SK-N-SH (cell line): ENCODE data around the gene CLPTM1L. TPM values are rescaled to one million over a fixed set of nuclear protein-coding genes. Genes with fewer than 3 reads are reported as not detected.

Experiments used
- CTCF ChIA-PET: fragments of 300-600, 350-600 bp; formaldehyde crosslinking; extraction: SDS; loops from one replicate; lab custom pipeline; 2021; lab: Yijun Ruan, JAX
- POLR2A ChIA-PET: fragments of 350-600 bp; sonication (Branson Sonifier 250); formaldehyde crosslinking; extraction: SDS; loops from one replicate; lab custom pipeline; 2020; ENCODE audit warnings: antibody characterized with exemption, inconsistent platforms; lab: Yijun Ruan, JAX
- DNase-seq: peaks from one replicate; pipeline ENCODE4 v3.0.0; 2012
- H2AFZ ChIP-seq: fragments of 200-600 bp; sonication (generic); 2 replicates; pipeline ENCODE4 v1.8.1; 2016; ENCODE audit warnings: antibody characterized with exemption, mild to moderate bottlenecking, low read depth
- H3F3A ChIP-seq: fragments of 200-600 bp; sonication (generic); replicated peaks from 2 replicates; pipeline ENCODE3; 2016; ENCODE audit warnings: antibody characterized with exemption, mild to moderate bottlenecking; ENCODE audit not compliant: insufficient read depth
- H3K27ac ChIP-seq, 2 experiments: fragments of 200-500 bp in 1 of 2; fragments of 200-600 bp in 1 of 2; sonication (Bioruptor generic) in 1 of 2; sonication (generic), shearing (Covaris generic) in 1 of 2; 2 replicates each; pipeline versions ENCODE4 v1.5.1 to v1.6.1; 2014 to 2016; ENCODE audit warnings: low read depth in 2 of 2, inconsistent platforms in 1 of 2, low read length in 1 of 2, mild to moderate bottlenecking in 1 of 2, mixed read lengths in 1 of 2
- H3K27me3 ChIP-seq: fragments of 200-600 bp; sonication (generic), shearing (Covaris generic); 2 replicates; pipeline ENCODE4 v1.6.1; 2016; ENCODE audit warnings: mixed run types; ENCODE audit not compliant: insufficient read depth
- H3K36me3 ChIP-seq, 2 experiments: fragments of 200-500 bp in 1 of 2; fragments of 200-600 bp in 1 of 2; sonication (Bioruptor generic) in 1 of 2; sonication (generic) in 1 of 2; replicated peaks in 1 of 2; 2 replicates each; pipeline versions ENCODE3 to v1.5.1; 2014 to 2016; ENCODE audit warnings: low read length in 1 of 2, mild to moderate bottlenecking in 1 of 2; ENCODE audit not compliant: insufficient read depth in 2 of 2, control insufficient read depth in 1 of 2
- H3K4me1 ChIP-seq, 2 experiments: fragments of 200-500 bp in 1 of 2; fragments of 200-600 bp in 1 of 2; sonication (Bioruptor generic) in 1 of 2; sonication (generic), shearing (Covaris generic) in 1 of 2; 2 replicates each; pipeline versions ENCODE4 v1.5.1 to v1.6.1; 2014 to 2016; ENCODE audit warnings: low read depth in 1 of 2, low read length in 1 of 2, mixed run types in 1 of 2; ENCODE audit not compliant: insufficient read depth in 2 of 2, control insufficient read depth in 1 of 2
- H3K4me2 ChIP-seq: fragments of 200-600 bp; sonication (generic), shearing (Covaris generic); 2 replicates; pipeline ENCODE4 v1.6.1; 2017; ENCODE audit warnings: mixed run types
- H3K4me3 ChIP-seq, 2 experiments: fragments of 200-500 bp in 1 of 2; fragments of 200-600 bp in 1 of 2; sonication (Bioruptor generic) in 1 of 2; sonication (generic), shearing (Covaris generic) in 1 of 2; 2 replicates each; pipeline versions ENCODE4 v1.5.1 to v1.8.1; 2014 to 2016; ENCODE audit warnings: low read depth in 2 of 2, inconsistent platforms in 1 of 2, low read length in 1 of 2, mild to moderate bottlenecking in 1 of 2, mixed read lengths in 1 of 2, moderate library complexity in 1 of 2
- H3K79me2 ChIP-seq: fragments of 200-600 bp; sonication (generic); 2 replicates; pipeline ENCODE4 v1.8.1; 2017; ENCODE audit warnings: mild to moderate bottlenecking; ENCODE audit not compliant: insufficient read depth
- H3K9ac ChIP-seq: fragments of 200-600 bp; sonication (generic); 2 replicates; pipeline ENCODE4 v1.6.1; 2017; ENCODE audit warnings: mixed run types
- H3K9me2 ChIP-seq: fragments of 200-600 bp; sonication (generic); 2 replicates; pipeline ENCODE4 v1.6.1; 2017; ENCODE audit warnings: mixed run types
- H3K9me3 ChIP-seq: fragments of 200-600 bp; sonication (generic); 2 replicates; pipeline ENCODE4 v1.6.1; 2017; ENCODE audit warnings: mixed run types, mild to moderate bottlenecking, moderate library complexity
- H4K20me1 ChIP-seq: fragments of 200-600 bp; sonication (generic); 2 replicates; pipeline ENCODE4 v1.6.1; 2017; ENCODE audit warnings: mild to moderate bottlenecking, mixed run types; ENCODE audit not compliant: insufficient read depth
- CHD2 ChIP-seq: fragments of 150-350 bp; IDR thresholded peaks from 2 replicates; pipeline ENCODE4 v1.6.1; 2018; ENCODE audit warnings: low read length; ENCODE audit not compliant: partially characterized antibody
- EP300 ChIP-seq, 2 experiments: IDR thresholded peaks; 2 replicates each; pipeline versions ENCODE4 v1.4.0 to v1.6.1; 2012; ENCODE audit warnings: borderline replicate concordance in 1 of 2, low read depth in 1 of 2, low read length in 1 of 2
- FOXJ3 ChIP-seq: sonication (generic); formaldehyde crosslinking; IDR thresholded peaks from 2 replicates; pipeline ENCODE4 v1.5.1; 2020; ENCODE audit warnings: mild to moderate bottlenecking, missing genetic modification reagents
- GABPA ChIP-seq: IDR thresholded peaks from 2 replicates; pipeline ENCODE4 v1.4.0; 2012; ENCODE audit warnings: low read depth, mild to moderate bottlenecking
- JUND ChIP-seq: IDR thresholded peaks from 2 replicates; pipeline ENCODE4 v1.4.0; 2012
- MEF2A ChIP-seq: IDR thresholded peaks from 2 replicates; pipeline ENCODE4 v1.4.0; 2012; ENCODE audit warnings: low read depth, borderline replicate concordance
- POLR2AphosphoS5 ChIP-seq: IDR thresholded peaks from 2 replicates; pipeline ENCODE4 v1.6.1; 2012; ENCODE audit warnings: low read depth, low read length
- RXRA ChIP-seq: IDR thresholded peaks from 2 replicates; pipeline ENCODE4 v1.4.0; 2012; ENCODE audit warnings: low read depth, mild to moderate bottlenecking, borderline replicate concordance
- SMC3 ChIP-seq: IDR thresholded peaks from 2 replicates; pipeline ENCODE4 v1.6.1; 2012; ENCODE audit warnings: low read depth, low read length, improper control_type of control experiment
- TCF12 ChIP-seq: IDR thresholded peaks from 2 replicates; pipeline ENCODE4 v1.4.0; 2012
- WGBS: methylation state at CpG from one replicate; pipeline ENCODE4 v1.1.6; 2017; ENCODE audit warnings: low lambda C conversion rate; 5-methylcytosine and 5-hydroxymethylcytosine counted together
- polyA plus RNA-seq, 3 experiments: library from polyadenylated mRNA; depleted of rRNA; stranded (reverse); fragments of >200 nt; gene quantifications; 2 replicates each; pipeline ENCODE4 v1.2.3, GENCODE V29; 2012
- TF ChIP-seq, protein P1 (sequence below): IDR thresholded peaks from 2 replicates; pipeline ENCODE4 v1.4.0; 2012; ENCODE audit warnings: low read depth, borderline replicate concordance
- TF ChIP-seq, protein P2 (sequence below): fragments of 150-350 bp; IDR thresholded peaks from 2 replicates; pipeline ENCODE4 v1.6.1; 2017; ENCODE audit warnings: antibody characterized with exemption, low read length, low read depth, borderline replicate concordance
- TF ChIP-seq, protein P3 (sequence below): IDR thresholded peaks from 2 replicates; pipeline ENCODE4 v1.4.0; 2012; ENCODE audit warnings: low read depth
- TF ChIP-seq, protein P4 (sequence below): IDR thresholded peaks from 2 replicates; pipeline ENCODE4 v1.4.0; 2012; ENCODE audit warnings: low read depth, borderline replicate concordance

CLPTM1L gene
- polyA plus RNA-seq, 1 of the 3 experiments (the other 2 are of a cell fraction) = 202 TPM

DNA sequence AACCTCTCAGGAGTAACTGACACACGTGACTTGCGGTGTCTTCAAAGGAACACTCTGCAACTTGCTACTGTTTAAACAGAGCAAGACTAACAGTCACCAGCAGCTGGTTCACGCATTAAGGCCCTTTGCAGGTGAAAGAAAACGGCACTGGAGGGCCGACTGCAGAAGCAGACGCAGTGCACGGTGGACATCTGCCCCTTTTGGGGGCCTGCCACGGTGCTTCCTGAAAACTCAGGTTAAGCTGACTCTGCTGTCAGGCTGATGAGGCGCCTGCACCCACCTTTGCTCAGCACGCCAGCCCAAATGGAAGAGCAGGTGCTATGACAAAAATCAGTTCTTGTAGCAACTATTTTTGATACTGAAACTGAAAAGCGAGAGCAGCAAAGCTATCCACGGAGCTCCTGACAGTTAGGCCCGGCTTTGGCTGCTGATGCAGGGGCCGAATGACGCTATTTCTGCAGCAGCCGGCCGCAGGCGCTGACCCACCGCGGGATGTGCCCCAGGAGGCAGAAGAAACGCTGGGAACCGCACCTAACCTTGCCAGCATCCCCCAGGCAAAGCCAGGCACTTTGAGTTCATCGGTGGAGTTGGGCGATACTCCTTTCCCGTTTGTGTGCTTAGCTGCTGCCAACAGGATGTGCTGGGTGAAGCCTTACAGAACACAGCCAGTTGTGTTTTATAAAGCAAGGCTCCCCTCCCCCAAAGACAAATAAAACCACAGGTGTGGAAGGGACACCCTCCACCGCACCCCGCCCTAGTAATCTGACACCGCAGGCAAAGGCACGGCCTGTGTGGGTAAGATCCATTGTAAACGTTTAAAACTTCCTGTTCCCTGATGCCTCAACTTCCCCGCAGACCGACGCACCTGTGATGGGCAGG is 29.0 kb downstream of the CLPTM1L start:
- no peak for TF ChIP-seq JUND
- TF ChIP-seq, protein P1, sequence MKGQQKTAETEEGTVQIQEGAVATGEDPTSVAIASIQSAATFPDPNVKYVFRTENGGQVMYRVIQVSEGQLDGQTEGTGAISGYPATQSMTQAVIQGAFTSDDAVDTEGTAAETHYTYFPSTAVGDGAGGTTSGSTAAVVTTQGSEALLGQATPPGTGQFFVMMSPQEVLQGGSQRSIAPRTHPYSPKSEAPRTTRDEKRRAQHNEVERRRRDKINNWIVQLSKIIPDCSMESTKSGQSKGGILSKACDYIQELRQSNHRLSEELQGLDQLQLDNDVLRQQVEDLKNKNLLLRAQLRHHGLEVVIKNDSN = no peak
- no peak for TF ChIP-seq MEF2A
- TF ChIP-seq, protein P2, sequence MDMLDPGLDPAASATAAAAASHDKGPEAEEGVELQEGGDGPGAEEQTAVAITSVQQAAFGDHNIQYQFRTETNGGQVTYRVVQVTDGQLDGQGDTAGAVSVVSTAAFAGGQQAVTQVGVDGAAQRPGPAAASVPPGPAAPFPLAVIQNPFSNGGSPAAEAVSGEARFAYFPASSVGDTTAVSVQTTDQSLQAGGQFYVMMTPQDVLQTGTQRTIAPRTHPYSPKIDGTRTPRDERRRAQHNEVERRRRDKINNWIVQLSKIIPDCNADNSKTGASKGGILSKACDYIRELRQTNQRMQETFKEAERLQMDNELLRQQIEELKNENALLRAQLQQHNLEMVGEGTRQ = no peak
- no peak for TF ChIP-seq CHD2
- TF ChIP-seq EP300 (IDR thresholded peaks at IDR 0.05; ENCODE audit: borderline replicate concordance in 1 of 2, low read depth in 1 of 2, low read length in 1 of 2) = no peak
- no peak for TF ChIP-seq POLR2AphosphoS5
- TF ChIP-seq, protein P3, sequence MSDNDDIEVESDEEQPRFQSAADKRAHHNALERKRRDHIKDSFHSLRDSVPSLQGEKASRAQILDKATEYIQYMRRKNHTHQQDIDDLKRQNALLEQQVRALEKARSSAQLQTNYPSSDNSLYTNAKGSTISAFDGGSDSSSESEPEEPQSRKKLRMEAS = no peak
- TF ChIP-seq RXRA = no peak
- TF ChIP-seq, protein P4, sequence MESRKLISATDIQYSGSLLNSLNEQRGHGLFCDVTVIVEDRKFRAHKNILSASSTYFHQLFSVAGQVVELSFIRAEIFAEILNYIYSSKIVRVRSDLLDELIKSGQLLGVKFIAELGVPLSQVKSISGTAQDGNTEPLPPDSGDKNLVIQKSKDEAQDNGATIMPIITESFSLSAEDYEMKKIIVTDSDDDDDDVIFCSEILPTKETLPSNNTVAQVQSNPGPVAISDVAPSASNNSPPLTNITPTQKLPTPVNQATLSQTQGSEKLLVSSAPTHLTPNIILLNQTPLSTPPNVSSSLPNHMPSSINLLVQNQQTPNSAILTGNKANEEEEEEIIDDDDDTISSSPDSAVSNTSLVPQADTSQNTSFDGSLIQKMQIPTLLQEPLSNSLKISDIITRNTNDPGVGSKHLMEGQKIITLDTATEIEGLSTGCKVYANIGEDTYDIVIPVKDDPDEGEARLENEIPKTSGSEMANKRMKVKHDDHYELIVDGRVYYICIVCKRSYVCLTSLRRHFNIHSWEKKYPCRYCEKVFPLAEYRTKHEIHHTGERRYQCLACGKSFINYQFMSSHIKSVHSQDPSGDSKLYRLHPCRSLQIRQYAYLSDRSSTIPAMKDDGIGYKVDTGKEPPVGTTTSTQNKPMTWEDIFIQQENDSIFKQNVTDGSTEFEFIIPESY = no peak
- no peak for TF ChIP-seq TCF12
- TF ChIP-seq GABPA = no peak
- TF ChIP-seq FOXJ3 (CRISPR knock-in tag) = no peak
- no peak for TF ChIP-seq SMC3
- no peaks in the 10 kb centered on the region for H4K20me1 ChIP-seq
- no peak overlapping the region for H3K27ac ChIP-seq
- no peaks in the 10 kb centered on the region for H3K4me1 ChIP-seq
- H3K79me2 ChIP-seq = no peaks in the 10 kb centered on the region
- H3K36me3 ChIP-seq = peaks cover 0 to 35% of the 10 kb centered on the region in 2 experiments
- no peak overlapping the region for H3K9ac ChIP-seq
- H3K4me3 ChIP-seq = no peak overlapping the region
- H3K9me3 ChIP-seq = no peaks in the 10 kb centered on the region
- 81% methylated on average over 27 of the region's 33 CpGs for whole genome bisulfite sequencing
- H3K4me2 ChIP-seq = no peak overlapping the region
- H3F3A ChIP-seq = peaks cover 4% of the 10 kb centered on the region
- no peak for DNase-seq
- H3K9me2 ChIP-seq = no peaks in the 10 kb centered on the region
- no peak overlapping the region for H2AFZ ChIP-seq
- H3K27me3 ChIP-seq = no peaks in the 10 kb centered on the region
- CTCF ChIA-PET = no interaction called here
- POLR2A ChIA-PET = no interaction called here
